GM12875 (cell line): ENCODE data around the gene CYB5D1.

ENCODE experiments used
- H3K4me3 ChIP-seq: one replicate; pipeline ENCODE4 v1.5.1; 2011; ENCODE audit warnings: low read depth, low read length, control low read depth
- TF ChIP-seq, protein P1 (sequence below): IDR thresholded peaks from 2 replicates; pipeline ENCODE4 v1.5.1; 2011; ENCODE audit warnings: low read depth, mild to moderate bottlenecking, control low read depth, inconsistent platforms, low read length, moderate library complexity, borderline replicate concordance; ENCODE audit not compliant: insufficient read depth

Gene CYB5D1

GRCh38 chr17:7834542-7834956 lies 23.3 kb upstream of the CYB5D1 start:
- H3K4me3 ChIP-seq: peak overlapping the region; percentile 68
- TF ChIP-seq, protein P1, sequence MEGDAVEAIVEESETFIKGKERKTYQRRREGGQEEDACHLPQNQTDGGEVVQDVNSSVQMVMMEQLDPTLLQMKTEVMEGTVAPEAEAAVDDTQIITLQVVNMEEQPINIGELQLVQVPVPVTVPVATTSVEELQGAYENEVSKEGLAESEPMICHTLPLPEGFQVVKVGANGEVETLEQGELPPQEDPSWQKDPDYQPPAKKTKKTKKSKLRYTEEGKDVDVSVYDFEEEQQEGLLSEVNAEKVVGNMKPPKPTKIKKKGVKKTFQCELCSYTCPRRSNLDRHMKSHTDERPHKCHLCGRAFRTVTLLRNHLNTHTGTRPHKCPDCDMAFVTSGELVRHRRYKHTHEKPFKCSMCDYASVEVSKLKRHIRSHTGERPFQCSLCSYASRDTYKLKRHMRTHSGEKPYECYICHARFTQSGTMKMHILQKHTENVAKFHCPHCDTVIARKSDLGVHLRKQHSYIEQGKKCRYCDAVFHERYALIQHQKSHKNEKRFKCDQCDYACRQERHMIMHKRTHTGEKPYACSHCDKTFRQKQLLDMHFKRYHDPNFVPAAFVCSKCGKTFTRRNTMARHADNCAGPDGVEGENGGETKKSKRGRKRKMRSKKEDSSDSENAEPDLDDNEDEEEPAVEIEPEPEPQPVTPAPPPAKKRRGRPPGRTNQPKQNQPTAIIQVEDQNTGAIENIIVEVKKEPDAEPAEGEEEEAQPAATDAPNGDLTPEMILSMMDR: no peak

DNA sequence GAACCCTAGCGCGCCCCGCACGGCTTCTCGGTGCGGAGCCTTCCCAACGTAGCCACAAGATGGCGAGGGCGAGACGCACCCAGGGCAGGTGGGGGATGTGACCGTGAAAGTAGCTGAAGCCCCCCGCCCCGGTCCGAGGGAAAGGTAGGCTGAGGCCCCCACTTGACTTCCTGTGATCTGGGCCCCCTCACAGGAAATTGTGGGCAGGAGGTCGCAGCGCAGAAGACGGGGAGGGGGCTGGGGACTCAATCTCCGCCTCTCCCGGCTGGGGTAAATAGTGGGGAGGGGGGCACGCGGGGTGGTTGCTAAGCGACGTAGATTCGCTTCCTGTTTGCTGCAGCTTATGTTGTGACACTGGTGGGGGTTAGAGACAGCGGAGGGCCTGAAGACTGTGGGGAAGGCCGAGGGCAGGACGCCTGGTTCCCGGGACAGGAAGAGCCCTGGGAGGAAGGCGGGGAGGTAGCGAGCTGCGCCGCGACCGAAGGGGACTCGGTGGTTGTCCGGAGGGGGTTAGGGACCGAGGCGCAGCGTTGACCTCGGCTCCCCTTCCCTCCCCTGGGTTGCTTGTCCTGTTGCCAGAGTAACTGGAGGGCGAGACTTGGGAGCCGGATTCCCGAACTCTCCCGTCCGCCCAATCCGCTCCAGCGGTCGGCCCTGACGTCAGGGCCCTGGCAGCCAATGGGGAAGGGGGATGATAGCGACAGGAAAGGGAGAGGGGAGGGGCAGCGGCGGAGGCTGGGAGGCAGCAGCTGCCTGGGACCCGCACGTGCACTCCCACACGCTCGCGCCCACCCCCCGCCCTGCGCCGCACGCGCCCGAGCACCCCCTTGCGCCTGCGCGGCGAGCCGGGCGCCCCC lies 22.6 kb upstream of the CYB5D1 start:
- TF ChIP-seq, protein P1: peak; percentile 91
- H3K4me3 ChIP-seq: peak overlapping the region; percentile 68

- peak overlapping the region; percentile 68 for H3K4me3 ChIP-seq
- TF ChIP-seq, protein P1: no peak
Measured at GRCh38 chr17:7835814-7836595, 21.8 kb upstream of the CYB5D1 start.

- H3K4me3 ChIP-seq: peak overlapping the region; percentile 68
- TF ChIP-seq, protein P1: no peak
Measured at GRCh38 chr17:7836596-7837407, 21.0 kb upstream of the CYB5D1 start.

DNA sequence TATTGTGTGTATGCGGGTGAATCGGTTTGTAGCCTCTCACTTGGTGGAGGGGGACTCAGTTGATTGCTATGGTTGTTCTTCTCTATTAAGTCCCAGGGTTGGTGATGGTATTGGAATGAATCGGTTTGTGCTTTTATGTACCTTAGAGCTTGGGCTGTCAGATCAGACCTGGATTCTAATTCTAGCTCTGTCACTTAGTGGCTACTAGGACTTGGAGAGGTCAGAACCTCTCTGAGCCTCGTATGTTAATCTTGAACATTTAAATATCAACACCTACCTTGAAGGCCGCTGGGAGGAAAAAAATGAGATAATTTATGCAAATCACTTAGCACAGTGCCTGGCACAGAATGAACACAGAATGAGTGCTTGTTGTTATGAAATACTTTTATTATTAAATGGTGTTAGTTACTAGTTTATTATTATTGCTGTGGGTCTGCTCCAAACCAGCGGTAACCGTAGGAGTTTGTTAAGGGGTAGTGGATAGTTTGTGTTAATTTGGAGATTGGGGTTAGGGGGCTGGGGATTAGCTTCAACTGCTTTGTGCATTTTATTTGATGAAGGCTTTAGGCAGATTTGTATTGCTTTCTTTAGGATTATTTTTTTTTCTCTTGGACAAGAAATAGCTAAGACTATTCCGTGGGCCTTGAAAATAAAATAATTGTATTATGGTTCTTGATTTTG lies 20.3 kb upstream of the CYB5D1 start:
- TF ChIP-seq, protein P1: no peak
- H3K4me3 ChIP-seq: peak overlapping the region; percentile 68

GRCh38 chr17:7838090-7839075 lies 19.4 kb upstream of the CYB5D1 start:
- TF ChIP-seq, protein P1: no peak

More at GRCh38 chr17:7838090-7839075, 19.4 kb upstream of the CYB5D1 start:
- no peak overlapping the region for H3K4me3 ChIP-seq
